GM18498 (cell line): ENCODE measurements around the gene MRPL58.
A peak's percentile ranks its signal among the peaks of the same experiment; 100 is the strongest.
"Not testable (repeated sequence)": the region's sequence is repeated elsewhere in the genome, so short reads cannot be mapped to it uniquely, and the experiment has no call there.

Experiments
- ATAC-seq: cut with Tn5 transposase; IDR thresholded peaks from one replicate; pipeline ENCODE4 v1.9.1; 2021; ENCODE audit warnings: mild to moderate bottlenecking, moderate library complexity; ENCODE audit not compliant: unreplicated experiment

Gene MRPL58

DNA sequence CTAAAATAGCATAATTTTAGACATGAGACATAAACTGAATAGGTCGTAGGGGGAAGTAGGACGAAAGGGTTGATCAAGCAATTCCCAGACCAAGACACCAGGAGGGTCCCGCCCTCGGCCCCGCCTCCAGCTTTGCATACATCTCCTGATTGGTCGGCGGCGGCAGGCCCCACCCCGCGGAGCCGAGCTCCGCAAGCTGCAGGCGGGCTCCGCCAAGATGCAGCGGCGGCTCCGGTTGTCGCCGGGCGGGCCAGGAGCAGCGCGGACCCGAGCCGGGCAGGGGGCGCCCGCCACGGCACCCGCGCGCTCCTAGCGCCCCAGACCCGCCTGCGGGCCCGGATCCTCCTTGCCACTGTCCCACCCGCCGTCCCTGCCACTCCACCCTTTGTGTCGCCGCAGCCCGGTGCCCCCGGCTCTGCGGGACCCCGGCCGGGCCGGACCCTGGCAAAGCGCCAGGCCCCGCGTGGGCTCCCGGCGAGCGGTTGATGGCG lies 25.0 kb upstream of the MRPL58 start, which contains the start of gene CDR2L:
Gene CDR2L (plus strand): TSS at position 215 of the 491 bp plus-strand sequence. CDS start 412 bp downstream, outside the sequence.
- ATAC-seq = peak; percentile 94

- ATAC-seq = peak; percentile 44
These were observed 24.4 kb upstream of the MRPL58 start for GRCh38 chr17:74987909-74988711.

- ATAC-seq = no peak
These were observed 21.8 kb upstream of the MRPL58 start for GRCh38 chr17:74990581-74991105.

DNA sequence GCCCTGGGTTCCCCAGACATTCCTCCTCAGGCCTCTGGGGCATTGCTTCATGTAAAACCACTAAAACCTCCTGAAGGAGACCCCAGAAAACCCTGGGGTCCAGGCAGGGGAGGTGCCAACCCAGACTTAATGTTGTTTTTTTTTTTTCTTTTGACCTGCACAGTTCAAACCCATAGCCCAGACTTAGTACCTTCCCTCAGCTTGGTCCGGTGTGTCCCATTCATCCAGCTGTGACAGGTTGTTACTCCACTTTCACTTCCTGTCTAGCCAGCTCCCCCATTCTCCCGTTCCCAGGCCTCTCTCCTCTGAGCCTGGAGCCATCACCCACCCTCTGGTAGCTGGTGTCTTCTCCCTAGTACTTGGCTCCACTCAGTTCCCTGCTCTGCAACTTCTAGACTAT lies 20.2 kb upstream of the MRPL58 start:
- no peak for ATAC-seq

GRCh38 chr17:74994440-74994839 lies 18.0 kb upstream of the MRPL58 start:
- ATAC-seq = no peak

DNA sequence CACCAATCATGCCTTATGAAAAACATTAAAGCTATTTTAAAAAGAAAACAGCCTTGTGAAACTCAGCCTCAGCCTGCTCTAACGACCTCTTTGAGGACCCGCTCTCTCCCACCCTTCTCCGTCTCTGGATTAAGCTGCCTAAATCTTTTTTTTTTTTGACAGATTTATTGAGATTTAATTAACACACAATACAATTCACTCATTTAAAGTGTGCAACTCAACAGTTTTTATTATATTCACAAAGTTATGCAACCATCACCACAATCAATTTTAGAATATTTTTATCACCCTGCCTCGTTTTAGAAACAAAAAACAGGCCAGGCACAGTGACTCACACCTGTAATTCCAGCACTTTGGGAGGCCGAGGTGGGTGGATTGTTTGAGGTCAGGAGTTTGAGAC lies 16.6 kb upstream of the MRPL58 start:
- ATAC-seq = no peak

- ATAC-seq = no peak
These were observed 13.7 kb upstream of the MRPL58 start for GRCh38 chr17:74998783-74999182.

DNA sequence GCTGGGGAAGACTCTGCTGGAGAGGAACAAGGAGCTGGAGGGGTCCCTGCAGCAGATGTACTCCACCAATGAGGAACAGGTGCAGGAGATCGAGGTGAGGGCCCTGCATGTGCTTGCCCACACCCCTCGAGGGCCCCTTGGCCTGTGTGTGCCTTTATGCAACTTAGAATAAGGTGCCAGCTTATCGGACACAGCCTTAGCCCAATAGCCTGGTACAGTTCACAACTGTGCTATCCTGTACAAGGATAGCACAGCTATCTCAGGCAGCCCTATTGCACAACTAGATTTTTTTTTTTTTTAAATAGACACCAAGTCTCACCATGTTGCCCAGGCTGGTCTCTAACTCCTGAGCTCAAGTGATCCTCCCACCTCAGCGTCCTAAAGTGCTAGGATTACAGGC lies 12.9 kb upstream of the MRPL58 start:
- ATAC-seq = no peak

GRCh38 chr17:75001915-75002843 lies 10.3 kb upstream of the MRPL58 start:
- no peak for ATAC-seq

DNA sequence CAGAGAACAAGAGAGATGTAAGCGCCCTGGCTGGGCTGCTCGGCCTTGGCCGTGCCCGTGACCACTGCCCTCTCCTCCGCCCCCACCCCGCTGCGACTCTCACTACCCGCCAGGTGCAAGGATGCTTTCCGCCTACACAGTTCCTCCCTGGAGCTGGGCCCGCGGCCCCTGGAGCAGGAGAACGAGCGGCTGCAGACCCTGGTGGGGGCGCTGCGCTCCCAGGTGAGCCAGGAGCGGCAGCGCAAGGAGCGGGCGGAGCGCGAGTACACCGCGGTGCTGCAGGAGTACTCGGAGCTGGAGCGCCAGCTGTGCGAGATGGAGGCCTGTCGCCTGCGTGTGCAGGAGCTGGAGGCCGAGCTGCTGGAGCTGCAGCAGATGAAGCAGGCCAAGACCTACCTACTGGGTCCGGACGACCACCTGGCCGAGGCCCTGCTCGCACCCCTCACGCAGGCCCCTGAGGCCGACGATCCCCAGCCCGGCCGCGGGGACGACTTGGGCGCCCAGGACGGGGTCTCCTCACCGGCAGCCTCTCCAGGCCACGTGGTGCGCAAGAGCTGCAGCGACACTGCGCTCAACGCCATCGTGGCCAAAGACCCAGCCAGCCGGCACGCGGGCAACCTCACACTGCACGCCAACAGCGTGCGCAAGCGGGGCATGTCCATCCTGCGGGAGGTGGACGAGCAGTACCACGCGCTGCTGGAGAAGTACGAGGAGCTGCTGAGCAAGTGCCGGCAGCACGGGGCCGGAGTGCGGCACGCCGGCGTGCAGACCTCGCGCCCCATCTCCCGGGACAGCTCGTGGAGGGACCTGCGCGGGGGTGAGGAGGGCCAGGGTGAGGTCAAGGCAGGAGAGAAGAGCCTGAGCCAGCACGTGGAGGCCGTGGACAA lies 9.2 kb upstream of the MRPL58 start:
- no peak for ATAC-seq

DNA sequence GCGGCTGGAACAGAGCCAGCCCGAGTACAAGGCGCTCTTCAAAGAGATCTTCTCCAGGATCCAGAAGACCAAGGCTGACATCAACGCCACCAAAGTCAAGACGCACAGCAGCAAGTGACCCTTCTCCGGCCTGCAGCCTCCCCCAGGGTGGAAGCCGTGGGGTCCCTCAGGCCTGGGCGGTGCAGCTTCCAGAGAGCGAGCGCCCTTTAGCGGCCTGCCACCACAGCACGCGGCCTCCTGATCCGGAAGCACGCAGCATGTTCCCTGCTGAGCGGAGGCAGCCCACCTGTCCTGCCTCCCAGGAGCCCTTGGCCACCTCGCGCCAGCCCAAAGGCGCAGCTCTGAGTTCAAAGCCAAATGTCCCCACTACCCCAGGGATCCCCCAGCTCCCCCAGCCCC lies 8.5 kb upstream of the MRPL58 start:
- no peak for ATAC-seq

DNA sequence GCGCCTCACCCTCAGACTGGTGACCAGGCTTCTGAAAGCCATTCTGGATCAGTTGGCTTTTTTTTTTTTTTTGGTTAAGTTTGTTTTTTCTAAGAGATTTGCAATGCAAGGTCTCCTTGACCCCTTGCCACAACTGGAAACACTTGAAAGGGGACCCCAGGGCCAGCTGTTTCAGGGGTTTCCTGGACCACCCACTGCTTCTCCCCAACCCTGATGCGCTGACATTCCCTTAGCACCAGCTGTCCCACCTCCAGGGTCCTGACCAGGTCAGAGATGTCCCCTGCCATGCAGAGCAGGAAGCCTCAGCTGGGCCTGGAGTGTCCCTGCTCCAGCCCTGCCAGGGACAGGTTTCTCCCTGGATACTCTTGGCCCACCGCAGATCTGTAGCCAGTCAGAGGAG lies 8.1 kb upstream of the MRPL58 start:
- ATAC-seq = no peak

GRCh38 chr17:75005291-75005690 lies 7.2 kb upstream of the MRPL58 start:
- no peak for ATAC-seq

- ATAC-seq = not testable (repeated sequence)
These were observed 6.4 kb upstream of the MRPL58 start for GRCh38 chr17:75006084-75006483.

GRCh38 chr17:75006653-75007052 lies 5.8 kb upstream of the MRPL58 start:
- ATAC-seq = no peak

DNA sequence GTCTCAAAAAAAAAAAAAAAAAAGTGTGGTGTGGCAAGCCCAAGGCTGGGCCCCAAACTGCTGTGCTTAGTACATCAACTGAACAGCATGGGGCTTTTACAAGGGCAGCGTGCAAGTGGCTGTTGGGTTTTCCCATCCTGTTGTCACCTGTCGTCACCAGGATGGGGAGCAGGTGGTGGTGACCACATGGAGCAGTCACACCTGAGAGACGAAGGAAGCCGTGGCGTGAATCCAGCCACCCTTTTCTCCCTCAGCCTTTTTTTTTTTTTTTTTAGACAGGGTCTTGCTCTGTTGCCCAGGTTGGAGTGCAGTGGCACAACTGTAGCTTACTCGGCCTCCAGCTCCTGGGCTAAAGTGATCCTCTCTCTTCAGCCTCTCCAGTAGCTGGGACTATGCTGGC lies 4.1 kb upstream of the MRPL58 start:
- no peak for ATAC-seq

- ATAC-seq = no peak
These were observed 3.2 kb upstream of the MRPL58 start for GRCh38 chr17:75009139-75009724.

- no peak for ATAC-seq
These were observed 1.6 kb upstream of the MRPL58 start for GRCh38 chr17:75010683-75011400.

GRCh38 chr17:75011401-75012095 lies 922 bp upstream of the MRPL58 start:
- no peak for ATAC-seq
